Measurements from ENCODE around the gene CNTRL.

CNTRL gene

DNA sequence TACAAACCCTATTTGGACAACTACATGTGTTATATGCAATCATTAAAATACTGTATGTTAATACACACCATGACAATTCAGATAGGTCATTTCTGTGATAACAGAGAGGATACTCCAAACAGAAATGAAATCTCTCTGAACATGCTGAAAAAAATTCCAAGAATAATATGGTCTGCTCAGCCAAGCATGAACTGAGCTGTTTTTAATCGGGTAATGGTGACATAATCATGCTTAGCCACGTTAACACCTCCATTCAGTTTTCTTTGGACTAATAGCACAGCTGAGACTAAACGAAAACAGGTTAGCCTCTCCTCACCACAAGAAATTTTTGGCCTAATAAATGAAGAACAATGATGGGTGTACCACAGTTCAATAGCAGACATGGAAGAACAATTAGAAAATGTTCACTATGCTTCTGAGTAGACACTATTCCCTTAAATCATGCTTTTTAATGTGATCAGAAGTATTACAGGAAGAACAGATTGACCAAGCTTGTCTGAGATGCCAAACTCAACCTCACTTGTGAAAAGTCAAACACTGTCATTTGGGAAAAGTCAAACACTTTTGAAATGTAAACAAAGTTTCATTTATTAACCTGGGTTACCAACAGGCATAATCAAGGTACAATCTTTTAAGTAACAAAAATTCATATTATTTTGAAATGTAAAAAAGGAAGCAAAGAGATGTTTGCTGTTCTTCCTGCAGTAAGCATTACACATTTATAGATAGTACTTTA, 107.5 kb downstream of the CNTRL start:
- Histone ChIP-seq H2AFZ (ENCODE audit: low read length) (no peak overlapping the region), H3K4me1 (ENCODE audit: insufficient read depth, low read length, severe bottlenecking) (peaks cover 47% of the 10 kb centered on the region), H3K27me3 (ENCODE audit: insufficient read depth, low read length) (no peaks in the 10 kb centered on the region), H3K27ac (ENCODE audit: low read depth, low read length, poor library complexity, severe bottlenecking) (no peak overlapping the region), H4K20me1 (ENCODE audit: insufficient read depth, low read length) (no peaks in the 10 kb centered on the region), H3K9me3 (ENCODE audit: low read length) (no peaks in the 10 kb centered on the region), H3K9ac (ENCODE audit: low read length) (no peak overlapping the region), H3K9me2 (ENCODE audit: low read depth, low read length) (no peaks in the 10 kb centered on the region), H3K79me2 (ENCODE audit: insufficient read depth, low read length) (peaks cover 3% of the 10 kb centered on the region; the same call in 1 of the 2 replicates), H3F3A (ENCODE audit: insufficient read depth, low read length) (0 out of 2 replicates have a peak, but pooled peaks cover 8% of the 10 kb centered on the region), H3K36me3 (ENCODE audit: insufficient read depth, low read length) (peaks cover 78% of the 10 kb centered on the region), H3K4me3 (ENCODE audit: low read depth, low read length, poor library complexity, severe bottlenecking) (no peak overlapping the region), H3K4me2 (ENCODE audit: low read length) (no peak overlapping the region)
- no peak for TF ChIP-seq EZH2 (IDR thresholded peaks at IDR 0.05; ENCODE audit: borderline replicate concordance, low read length)
- TF ChIP-seq, protein P1, sequence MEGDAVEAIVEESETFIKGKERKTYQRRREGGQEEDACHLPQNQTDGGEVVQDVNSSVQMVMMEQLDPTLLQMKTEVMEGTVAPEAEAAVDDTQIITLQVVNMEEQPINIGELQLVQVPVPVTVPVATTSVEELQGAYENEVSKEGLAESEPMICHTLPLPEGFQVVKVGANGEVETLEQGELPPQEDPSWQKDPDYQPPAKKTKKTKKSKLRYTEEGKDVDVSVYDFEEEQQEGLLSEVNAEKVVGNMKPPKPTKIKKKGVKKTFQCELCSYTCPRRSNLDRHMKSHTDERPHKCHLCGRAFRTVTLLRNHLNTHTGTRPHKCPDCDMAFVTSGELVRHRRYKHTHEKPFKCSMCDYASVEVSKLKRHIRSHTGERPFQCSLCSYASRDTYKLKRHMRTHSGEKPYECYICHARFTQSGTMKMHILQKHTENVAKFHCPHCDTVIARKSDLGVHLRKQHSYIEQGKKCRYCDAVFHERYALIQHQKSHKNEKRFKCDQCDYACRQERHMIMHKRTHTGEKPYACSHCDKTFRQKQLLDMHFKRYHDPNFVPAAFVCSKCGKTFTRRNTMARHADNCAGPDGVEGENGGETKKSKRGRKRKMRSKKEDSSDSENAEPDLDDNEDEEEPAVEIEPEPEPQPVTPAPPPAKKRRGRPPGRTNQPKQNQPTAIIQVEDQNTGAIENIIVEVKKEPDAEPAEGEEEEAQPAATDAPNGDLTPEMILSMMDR (IDR thresholded peaks at IDR 0.05; ENCODE audit: low read length) = no peak

DNA sequence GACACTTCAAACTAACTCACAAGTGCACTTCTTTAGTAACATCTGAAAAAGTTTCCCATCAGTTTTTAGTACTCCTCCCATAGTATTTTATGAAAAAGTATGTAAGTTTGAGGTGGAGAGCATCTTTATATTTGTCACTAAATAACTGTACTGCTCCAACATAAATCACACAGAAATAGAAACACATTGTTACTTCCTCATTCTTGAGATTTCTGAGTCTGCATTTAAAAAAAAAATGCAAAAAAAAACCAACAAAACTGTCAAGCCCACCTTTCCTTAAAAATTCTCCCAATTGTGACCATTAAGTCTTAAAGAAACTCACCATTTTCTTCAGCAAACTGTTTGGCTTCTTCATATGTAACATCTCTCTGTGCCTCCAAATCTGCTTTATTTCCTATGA, 108.2 kb downstream of the CNTRL start:
- H3K9me3 ChIP-seq (ENCODE audit: low read length) = no peaks in the 10 kb centered on the region
- peaks cover 10% of the 10 kb centered on the region; the same call in 1 of the 2 replicates for H3K79me2 ChIP-seq (ENCODE audit: insufficient read depth, low read length)
- no peaks in the 10 kb centered on the region for H4K20me1 ChIP-seq (ENCODE audit: insufficient read depth, low read length)
- peaks cover 54% of the 10 kb centered on the region for H3K4me1 ChIP-seq (ENCODE audit: insufficient read depth, low read length, severe bottlenecking)
- H3K27me3 ChIP-seq (ENCODE audit: insufficient read depth, low read length) = no peaks in the 10 kb centered on the region
- H3K9me2 ChIP-seq (ENCODE audit: low read depth, low read length) = no peaks in the 10 kb centered on the region
- 0 out of 2 replicates have a peak, but pooled peaks cover 8% of the 10 kb centered on the region for H3F3A ChIP-seq (ENCODE audit: insufficient read depth, low read length)
- peak overlapping the region; percentile 13; the same call in 1 of the 2 replicates for H3K9ac ChIP-seq (ENCODE audit: low read length)
- H2AFZ ChIP-seq (ENCODE audit: low read length) = no peak overlapping the region
- TF ChIP-seq, protein P1 (IDR thresholded peaks at IDR 0.05; ENCODE audit: low read length) = no peak
- no peak for TF ChIP-seq EZH2 (IDR thresholded peaks at IDR 0.05; ENCODE audit: borderline replicate concordance, low read length)
- H3K4me3 ChIP-seq (ENCODE audit: low read depth, low read length, poor library complexity, severe bottlenecking) = no peak overlapping the region
- peaks cover 78% of the 10 kb centered on the region for H3K36me3 ChIP-seq (ENCODE audit: insufficient read depth, low read length)
- H3K27ac ChIP-seq (ENCODE audit: low read depth, low read length, poor library complexity, severe bottlenecking) = peak overlapping the region; percentile 71
- H3K4me2 ChIP-seq (ENCODE audit: low read length) = peak overlapping the region; percentile 39

DNA sequence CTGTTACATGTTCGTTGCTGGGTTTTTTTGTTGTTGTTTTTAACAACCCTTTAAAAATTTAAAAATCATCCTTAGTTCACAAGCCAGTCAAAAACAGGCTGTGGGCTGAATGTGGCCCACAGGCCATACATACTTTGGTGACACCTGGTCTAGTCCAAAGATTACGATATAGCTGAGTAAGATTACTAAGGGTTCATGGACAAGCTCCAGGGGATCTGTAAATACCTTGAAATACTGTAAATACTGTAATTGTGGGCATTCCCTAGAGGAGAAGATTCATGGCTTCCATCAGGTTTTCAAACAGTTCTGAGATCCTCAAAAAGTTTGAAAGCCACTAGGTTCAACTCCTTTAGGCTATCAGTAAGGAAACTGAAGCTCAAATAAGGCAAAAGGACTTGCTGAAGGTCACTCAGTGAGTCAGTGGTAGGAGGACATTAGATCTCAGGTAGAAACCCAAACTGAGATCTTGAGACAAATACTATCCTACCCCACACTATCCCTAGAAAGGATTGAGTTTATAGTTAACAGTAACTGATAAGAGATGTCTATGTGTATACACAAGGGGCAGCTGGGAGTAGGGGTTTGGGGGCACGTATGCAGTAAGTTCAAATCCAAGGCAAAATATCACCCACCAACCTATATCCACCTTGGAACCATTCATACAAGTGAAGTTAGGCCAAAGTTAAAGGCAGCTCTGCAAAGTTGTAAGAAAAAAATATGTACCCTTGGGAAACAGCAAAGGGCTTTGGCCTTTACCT, 109.1 kb downstream of the CNTRL start:
- Histone ChIP-seq H3K9ac (ENCODE audit: low read length) (peak overlapping the region; percentile 13; the same call in 1 of the 2 replicates), H4K20me1 (ENCODE audit: insufficient read depth, low read length) (no peaks in the 10 kb centered on the region), H3K9me3 (ENCODE audit: low read length) (no peaks in the 10 kb centered on the region), H3F3A (ENCODE audit: insufficient read depth, low read length) (0 out of 2 replicates have a peak, but pooled peaks cover 2% of the 10 kb centered on the region), H3K27ac (ENCODE audit: low read depth, low read length, poor library complexity, severe bottlenecking) (peak overlapping the region; percentile 71), H3K79me2 (ENCODE audit: insufficient read depth, low read length) (peaks cover 18% of the 10 kb centered on the region; the same call in 1 of the 2 replicates), H3K9me2 (ENCODE audit: low read depth, low read length) (no peaks in the 10 kb centered on the region), H3K4me1 (ENCODE audit: insufficient read depth, low read length, severe bottlenecking) (peaks cover 59% of the 10 kb centered on the region), H3K4me3 (ENCODE audit: low read depth, low read length, poor library complexity, severe bottlenecking) (no peak overlapping the region), H3K27me3 (ENCODE audit: insufficient read depth, low read length) (no peaks in the 10 kb centered on the region), H2AFZ (ENCODE audit: low read length) (no peak overlapping the region), H3K36me3 (ENCODE audit: insufficient read depth, low read length) (peaks cover 74% of the 10 kb centered on the region), H3K4me2 (ENCODE audit: low read length) (peak overlapping the region; percentile 39; the same call in 1 of the 2 replicates)
- no peak for TF ChIP-seq EZH2 (IDR thresholded peaks at IDR 0.05; ENCODE audit: borderline replicate concordance, low read length)
- TF ChIP-seq, protein P1 (IDR thresholded peaks at IDR 0.05; ENCODE audit: low read length) = no peak

Measured in OCI-LY1 (cell line).